Ectodermal cell (in vitro differentiated cells): ENCODE results near the gene KIF17.

ENCODE experiments used
- H3K27ac ChIP-seq: 2 replicates; pipeline ENCODE4 v1.7.0; 2013; ENCODE audit warnings: mild to moderate bottlenecking, low read depth, low read length; ENCODE audit not compliant: insufficient read depth, poor library complexity, severe bottlenecking
- H3K27me3 ChIP-seq: 2 replicates; pipeline ENCODE4 v1.7.0; 2013; ENCODE audit warnings: mild to moderate bottlenecking, low read length; ENCODE audit not compliant: insufficient read depth, control insufficient read depth, poor library complexity, severe bottlenecking
- H3K36me3 ChIP-seq: one replicate; pipeline ENCODE4 v1.7.0; 2013; ENCODE audit warnings: low read length; ENCODE audit not compliant: control insufficient read depth, insufficient read depth
- H3K4me1 ChIP-seq: one replicate; pipeline ENCODE4 v1.7.0; 2013; ENCODE audit warnings: low read length; ENCODE audit not compliant: control insufficient read depth, insufficient read depth
- H3K4me3 ChIP-seq: 2 replicates; pipeline ENCODE4 v1.7.0; 2013; ENCODE audit warnings: low read depth, low read length, control low read depth; ENCODE audit not compliant: insufficient read depth
- H3K9me3 ChIP-seq: 2 replicates; pipeline ENCODE4 v1.7.0; 2013; ENCODE audit warnings: mild to moderate bottlenecking, low read length, moderate library complexity; ENCODE audit not compliant: control insufficient read depth
- WGBS, 2 experiments: methylation state at CpG; one replicate each; pipeline ENCODE4 v1.1.7; 2013; ENCODE audit warnings: missing lambda C conversion rate in 2 of 2; 5-methylcytosine and 5-hydroxymethylcytosine counted together

The KIF17 gene

DNA sequence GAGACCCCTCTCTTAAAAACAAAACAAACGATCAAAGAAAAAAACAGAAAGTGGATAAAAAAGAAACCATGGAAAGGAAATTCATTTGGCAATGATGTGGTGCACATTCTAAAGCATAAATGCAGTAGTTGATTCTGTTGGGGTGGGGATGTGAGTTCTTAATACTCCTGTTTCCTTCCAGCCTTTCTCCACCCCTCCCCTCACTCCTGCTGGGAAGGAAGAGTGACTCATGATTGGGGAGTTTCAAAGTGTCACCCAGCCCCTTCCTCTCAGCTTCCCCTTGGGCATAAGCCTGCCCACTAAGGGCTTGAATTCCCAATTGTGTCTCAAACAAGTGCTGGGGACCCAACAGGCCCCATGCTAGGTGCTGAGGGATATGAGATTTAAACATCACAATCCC is 91.3 kb downstream of the KIF17 start:
- Histone ChIP-seq H3K36me3 (no peaks in the 10 kb centered on the region), H3K4me3 (no peak overlapping the region), H3K9me3 (no peaks in the 10 kb centered on the region), H3K27ac (no peak overlapping the region), H3K27me3 (no peaks in the 10 kb centered on the region), H3K4me1 (peaks cover 5% of the 10 kb centered on the region)
- 82 to 100% methylated on average over 1 of the region's 1 CpG for WGBS, 2 experiments

DNA sequence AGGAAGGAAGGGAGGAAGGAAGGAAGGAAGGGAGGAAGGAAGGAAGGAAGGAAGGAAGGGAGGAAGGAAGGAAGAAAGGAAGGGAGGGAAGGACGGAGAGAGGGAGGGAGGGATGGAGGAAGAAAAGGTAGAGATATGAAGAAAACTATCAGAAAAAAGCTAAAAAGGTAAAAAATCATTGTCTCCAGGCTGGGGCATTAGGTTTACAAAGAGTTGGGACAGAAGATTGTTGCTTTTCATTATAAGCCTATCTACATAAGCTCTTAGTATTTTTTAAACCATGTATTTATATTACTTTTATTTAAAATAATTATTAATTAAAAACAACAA is 91.7 kb downstream of the KIF17 start:
- Histone ChIP-seq H3K4me1 (peaks cover 5% of the 10 kb centered on the region), H3K27me3 (no peaks in the 10 kb centered on the region), H3K9me3 (no peaks in the 10 kb centered on the region), H3K4me3 (no peak overlapping the region), H3K27ac (no peak overlapping the region), H3K36me3 (no peaks in the 10 kb centered on the region)
- 76 to 83% methylated on average over 1 of the region's 1 CpG for whole genome bisulfite sequencing, 2 experiments

DNA sequence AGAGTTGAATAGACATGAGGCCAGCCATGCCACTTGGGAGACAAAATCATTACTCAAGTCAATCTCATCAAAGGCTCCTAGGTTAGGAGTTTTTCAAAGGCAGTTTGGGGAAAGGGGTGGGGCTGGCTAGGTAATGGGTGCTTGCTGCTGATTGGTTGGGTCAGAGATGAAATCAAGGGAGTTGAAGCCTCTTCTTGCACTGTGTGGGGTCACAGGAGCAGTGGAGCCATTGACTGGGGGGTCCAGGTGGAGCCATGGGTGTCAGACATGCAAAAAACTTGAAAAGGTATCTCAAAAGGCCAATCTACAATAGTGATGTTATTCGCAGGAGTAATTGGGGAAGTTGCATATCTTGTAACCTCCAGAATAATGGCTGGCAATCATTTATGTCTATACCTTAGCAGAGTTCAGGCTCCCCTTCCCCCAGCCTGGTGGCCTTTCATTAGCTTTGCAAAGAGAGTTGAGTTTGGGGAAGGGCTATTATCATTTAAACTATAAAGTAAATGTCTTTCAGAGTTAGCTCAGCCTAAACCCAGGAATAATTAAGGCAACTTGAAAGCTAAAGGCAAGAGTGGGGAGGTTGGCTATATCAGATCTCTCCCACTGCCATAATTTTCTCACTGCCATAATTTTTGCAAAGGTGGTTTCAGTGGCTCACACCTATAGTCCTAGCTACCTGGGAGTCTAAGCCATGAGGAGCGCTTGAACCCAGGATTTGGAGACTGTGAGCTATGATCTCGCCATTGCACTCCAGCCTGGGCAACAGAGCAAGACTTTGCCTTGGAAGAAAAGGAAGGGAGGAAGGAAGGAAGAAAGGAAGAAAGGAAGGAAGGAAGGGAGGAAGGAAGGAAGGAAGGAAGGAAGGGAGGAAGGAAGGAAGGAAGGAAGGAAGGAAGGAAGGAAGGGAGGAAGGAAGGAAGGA is 92.4 kb downstream of the KIF17 start:
- Histone ChIP-seq H3K27me3 (no peaks in the 10 kb centered on the region), H3K4me1 (peaks cover 5% of the 10 kb centered on the region), H3K36me3 (no peaks in the 10 kb centered on the region), H3K27ac (no peak overlapping the region), H3K9me3 (no peaks in the 10 kb centered on the region), H3K4me3 (no peak overlapping the region)
- 66% methylated on average over 3 of the region's 3 CpGs for WGBS, 2 experiments

DNA sequence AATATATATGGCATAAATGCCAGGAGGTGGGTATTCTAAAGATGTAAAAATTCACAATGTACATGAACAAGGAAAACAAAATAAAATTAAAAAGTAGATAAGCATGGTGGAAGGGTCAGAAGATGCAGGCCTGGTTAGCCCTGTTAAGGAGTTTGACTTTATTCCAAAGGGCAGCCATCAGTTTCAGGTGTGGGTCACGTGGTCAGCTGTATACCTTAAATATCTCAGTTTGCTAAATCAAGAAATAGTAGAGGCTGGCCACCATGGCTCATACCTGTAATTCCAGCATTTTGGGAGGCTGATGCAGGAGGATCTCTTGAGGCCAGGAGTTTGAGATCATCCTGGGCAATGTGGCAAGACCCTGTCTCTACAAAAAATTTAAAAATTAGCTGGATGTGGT is 93.1 kb downstream of the KIF17 start:
- no peaks in the 10 kb centered on the region for H3K36me3 ChIP-seq

DNA sequence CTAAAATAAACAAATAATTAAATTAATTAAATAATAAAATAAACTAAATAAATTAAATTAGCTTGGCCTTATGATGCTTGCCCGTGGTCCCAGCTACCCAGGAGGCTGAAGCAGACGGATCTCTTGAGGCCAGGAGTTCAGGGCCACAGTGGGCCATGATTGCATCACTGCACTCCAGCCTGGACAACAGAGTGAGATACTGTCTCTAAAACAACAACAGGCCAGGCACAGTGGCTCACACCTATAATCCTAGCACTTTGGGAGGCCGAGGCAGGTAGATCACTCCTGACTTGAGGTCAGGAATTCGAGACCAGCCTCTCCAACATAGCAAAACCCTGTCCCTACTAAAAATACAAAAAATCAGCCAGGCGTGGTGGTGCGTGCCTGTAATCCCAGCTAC is 96.8 kb downstream of the KIF17 start:
- Histone ChIP-seq H3K4me1 (peaks cover 4% of the 10 kb centered on the region), H3K9me3 (no peaks in the 10 kb centered on the region), H3K27ac (no peak overlapping the region), H3K4me3 (no peak overlapping the region), H3K27me3 (no peaks in the 10 kb centered on the region), H3K36me3 (no peaks in the 10 kb centered on the region)
- 73 to 79% methylated on average over 6 of the region's 6 CpGs for WGBS, 2 experiments

More for the DNA sequence above, 93.1 kb downstream of the KIF17 start:
- no peaks in the 10 kb centered on the region for H3K27me3 ChIP-seq
- 81% methylated on average over 1 of the region's 1 CpG for WGBS, 2 experiments
- no peak overlapping the region for H3K27ac ChIP-seq
- H3K9me3 ChIP-seq: no peaks in the 10 kb centered on the region
- no peak overlapping the region for H3K4me3 ChIP-seq
- H3K4me1 ChIP-seq: peaks cover 5% of the 10 kb centered on the region

DNA sequence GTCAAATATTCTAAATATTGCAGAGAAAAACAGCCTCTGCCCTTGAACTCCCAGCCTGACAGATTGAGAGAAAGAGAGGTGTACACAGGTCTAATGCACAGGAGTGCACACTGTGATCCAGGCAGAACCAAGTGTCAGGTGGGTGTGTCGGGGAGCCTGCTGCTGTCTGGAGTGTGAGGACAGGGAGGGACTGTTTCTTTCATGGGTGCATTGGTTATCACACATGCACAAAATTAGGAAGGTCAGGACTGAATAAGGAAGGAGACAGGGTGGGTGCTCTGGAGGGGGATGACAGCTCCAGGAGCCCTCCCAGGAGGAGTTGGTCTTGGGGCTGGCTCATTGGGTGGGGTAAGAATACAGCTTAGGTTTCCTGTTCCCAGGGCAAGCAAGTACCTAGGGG is 97.8 kb downstream of the KIF17 start:
- H3K9me3 ChIP-seq: no peaks in the 10 kb centered on the region
- 98 to 100% methylated on average over 1 of the region's 1 CpG for WGBS, 2 experiments
- no peaks in the 10 kb centered on the region for H3K27me3 ChIP-seq
- peaks cover 4% of the 10 kb centered on the region for H3K4me1 ChIP-seq
- H3K36me3 ChIP-seq: no peaks in the 10 kb centered on the region
- no peak overlapping the region for H3K4me3 ChIP-seq
- no peak overlapping the region for H3K27ac ChIP-seq

DNA sequence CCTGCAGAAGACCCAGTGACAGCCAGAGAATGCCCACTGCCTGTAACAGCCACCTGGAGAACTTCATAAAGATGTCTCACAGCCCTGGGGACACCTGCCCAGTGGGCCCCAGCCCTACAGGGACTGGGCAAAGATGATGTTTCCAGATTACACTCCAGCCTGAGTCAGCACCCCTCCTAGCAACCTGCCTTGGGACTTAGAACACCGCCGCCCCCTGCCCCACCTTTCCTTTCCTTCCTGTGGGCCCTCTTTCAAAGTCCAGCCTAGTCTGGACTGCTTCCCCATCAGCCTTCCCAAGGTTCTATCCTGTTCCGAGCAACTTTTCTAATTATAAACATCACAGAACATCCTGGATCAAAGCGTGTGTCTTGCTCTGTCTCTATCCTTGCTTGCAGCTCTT is 99.3 kb downstream of the KIF17 start:
- H3K36me3 ChIP-seq: no peaks in the 10 kb centered on the region
- H3K4me1 ChIP-seq: peaks cover 4% of the 10 kb centered on the region
- H3K27me3 ChIP-seq: no peaks in the 10 kb centered on the region
- no peak overlapping the region for H3K27ac ChIP-seq
- WGBS, 2 experiments: 91 to 96% methylated on average over 4 of the region's 4 CpGs
- H3K4me3 ChIP-seq: no peak overlapping the region
- H3K9me3 ChIP-seq: no peaks in the 10 kb centered on the region

DNA sequence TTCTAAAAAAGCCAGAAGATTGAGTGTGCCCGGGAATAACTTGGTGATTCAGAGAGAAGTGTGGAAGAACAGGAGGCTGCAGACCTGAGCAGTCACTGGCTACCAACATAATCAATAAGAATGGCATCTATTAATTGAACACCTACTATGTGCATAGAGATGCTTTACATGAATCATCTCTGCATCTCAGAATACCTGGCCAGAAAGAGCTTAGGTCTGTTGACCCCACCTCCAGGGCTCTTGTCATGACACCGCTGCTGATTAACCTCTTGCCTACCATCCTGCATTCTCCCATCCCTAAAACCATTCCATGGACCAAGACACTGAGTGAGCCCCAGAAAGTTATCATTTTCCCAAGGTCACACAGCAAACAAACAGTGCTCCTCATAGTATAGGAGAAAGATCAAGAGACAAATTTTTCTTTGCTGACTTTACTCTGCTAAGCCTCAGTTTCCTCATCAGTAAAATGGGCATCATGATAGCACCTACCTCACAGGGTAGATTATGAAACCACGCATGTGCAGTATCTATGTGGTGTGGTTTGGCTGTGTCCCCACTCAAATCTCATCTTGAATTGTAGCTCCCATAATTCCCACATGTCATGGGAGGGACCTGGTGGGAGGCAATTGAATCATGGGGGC is 100.8 kb downstream of the KIF17 start:
- no peaks in the 10 kb centered on the region for H3K27me3 ChIP-seq
- no peaks in the 10 kb centered on the region for H3K36me3 ChIP-seq
- H3K27ac ChIP-seq: no peak overlapping the region
- H3K4me1 ChIP-seq: peaks cover 4% of the 10 kb centered on the region
- no peak overlapping the region for H3K4me3 ChIP-seq
- WGBS, 2 experiments: 96 to 100% methylated on average over 3 of the region's 3 CpGs
- no peaks in the 10 kb centered on the region for H3K9me3 ChIP-seq

DNA sequence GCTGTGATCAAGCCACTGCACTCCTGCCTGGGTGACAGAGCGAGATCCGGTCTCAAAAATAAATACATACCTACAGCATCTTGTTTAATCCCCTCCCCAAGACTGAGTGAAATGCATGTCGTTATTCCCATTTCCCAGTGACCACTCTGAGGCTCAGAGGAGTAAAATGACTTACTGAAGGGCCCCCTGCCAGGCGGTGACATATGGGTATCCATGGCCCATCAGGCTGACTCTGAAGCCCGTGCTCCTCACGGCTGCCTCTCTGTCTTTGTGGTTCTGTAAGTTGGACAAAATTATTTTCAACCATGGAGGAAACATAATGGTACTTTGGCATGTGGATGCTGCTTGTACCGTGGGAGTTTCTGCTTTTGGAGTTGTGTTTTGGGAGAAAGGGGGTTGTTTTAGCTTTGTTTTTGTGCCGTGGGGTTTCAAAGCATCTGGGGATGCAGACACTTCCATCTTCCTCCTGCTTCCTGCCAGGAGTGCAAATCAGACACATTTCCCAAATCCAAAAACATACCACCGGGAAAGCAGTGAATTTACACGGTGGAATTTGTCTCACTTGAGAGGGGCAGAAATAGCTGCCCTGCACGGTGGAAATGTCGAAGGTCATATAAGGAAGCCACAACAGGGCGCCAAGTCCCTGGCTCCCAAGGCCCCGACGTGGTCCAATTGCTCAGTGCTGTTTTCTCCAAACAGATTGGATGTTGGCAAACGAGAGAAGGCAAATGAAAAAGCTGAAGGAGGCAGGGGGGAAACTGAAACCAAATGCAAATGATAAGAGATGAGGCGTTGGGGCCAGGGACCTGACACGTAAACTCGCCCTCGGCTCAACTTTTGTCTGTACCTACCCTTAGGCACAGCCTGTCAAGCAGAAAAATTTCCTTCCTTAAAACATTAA is 101.6 kb downstream of the KIF17 start:
- no peaks in the 10 kb centered on the region for H3K36me3 ChIP-seq
- H3K27ac ChIP-seq: no peak overlapping the region
- 80 to 83% methylated on average over 19 to 20 of the region's 20 CpGs for WGBS, 2 experiments
- H3K4me1 ChIP-seq: peaks cover 4% of the 10 kb centered on the region
- H3K4me3 ChIP-seq: no peak overlapping the region
- no peaks in the 10 kb centered on the region for H3K27me3 ChIP-seq
- H3K9me3 ChIP-seq: no peaks in the 10 kb centered on the region

DNA sequence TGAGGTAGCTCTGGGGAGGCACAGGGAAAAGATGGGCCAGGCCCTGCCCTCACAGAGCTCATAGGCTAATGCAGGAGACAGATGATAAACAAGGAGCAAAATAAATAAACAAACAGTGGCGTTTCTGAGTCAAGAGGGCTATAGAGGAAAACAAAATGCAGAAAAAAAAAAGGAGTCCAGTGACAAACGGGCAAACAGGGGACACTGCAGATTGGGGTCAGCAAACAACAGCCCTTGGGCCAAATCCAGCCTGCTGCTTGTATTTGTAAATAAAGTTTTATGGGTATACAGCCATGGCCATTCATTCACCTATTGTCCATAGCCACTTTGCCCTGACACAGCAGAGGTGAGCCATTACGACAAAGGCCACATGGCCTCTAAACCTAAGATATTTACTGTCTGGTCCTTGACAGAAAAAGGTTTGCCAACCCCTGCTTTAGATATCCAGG is 103.7 kb downstream of the KIF17 start:
- H3K36me3 ChIP-seq: no peaks in the 10 kb centered on the region
- H3K4me3 ChIP-seq: no peak overlapping the region
- no peak overlapping the region for H3K27ac ChIP-seq
- H3K4me1 ChIP-seq: peaks cover 4% of the 10 kb centered on the region
- no peaks in the 10 kb centered on the region for H3K27me3 ChIP-seq
- no peaks in the 10 kb centered on the region for H3K9me3 ChIP-seq
- 80 to 84% methylated on average over 3 of the region's 3 CpGs for WGBS, 2 experiments
